Ishikawa (cell line): ENCODE results near the gene MOGAT3.

ENCODE experiments used
- CEBPB ChIP-seq: IDR thresholded peaks from 2 replicates; pipeline ENCODE4 v1.6.1; 2012
- CREB1 ChIP-seq: IDR thresholded peaks from 2 replicates; pipeline ENCODE4 v1.6.1; 2012; ENCODE audit warnings: low read depth
- EGR1 ChIP-seq: IDR thresholded peaks from 2 replicates; pipeline ENCODE4 v1.6.1; 2012
- EP300 ChIP-seq: IDR thresholded peaks from 2 replicates; pipeline ENCODE4 v1.6.1; 2012; ENCODE audit warnings: borderline replicate concordance
- FOXM1 ChIP-seq: IDR thresholded peaks from 2 replicates; pipeline ENCODE4 v1.6.1; 2012; ENCODE audit warnings: low read depth, borderline replicate concordance
- NFIC ChIP-seq: IDR thresholded peaks from 2 replicates; pipeline ENCODE4 v1.6.1; 2012
- RAD21 ChIP-seq: IDR thresholded peaks from 2 replicates; pipeline ENCODE4 v1.6.1; 2012; ENCODE audit warnings: low read depth
- REST ChIP-seq: IDR thresholded peaks from 2 replicates; pipeline ENCODE4 v1.6.1; 2012; ENCODE audit warnings: low read depth, mild to moderate bottlenecking
- TAF1 ChIP-seq: IDR thresholded peaks from 2 replicates; pipeline ENCODE4 v1.6.1; 2012; ENCODE audit warnings: low read depth, mild to moderate bottlenecking
- TCF12 ChIP-seq: IDR thresholded peaks from 2 replicates; pipeline ENCODE4 v1.6.1; 2012; ENCODE audit warnings: low read depth
- TEAD4 ChIP-seq: IDR thresholded peaks from 2 replicates; pipeline ENCODE4 v1.6.1; 2012
- YY1 ChIP-seq: IDR thresholded peaks from 2 replicates; pipeline ENCODE4 v1.6.1; 2012; ENCODE audit warnings: low read depth
- ZBTB7A ChIP-seq: IDR thresholded peaks from 2 replicates; pipeline ENCODE4 v1.6.1; 2012; ENCODE audit warnings: low read depth
- TF ChIP-seq, protein P1 (sequence below): IDR thresholded peaks from 2 replicates; pipeline ENCODE4 v1.6.1; 2012
- TF ChIP-seq, protein P2 (sequence below): IDR thresholded peaks from 2 replicates; pipeline ENCODE4 v1.6.1; 2012

The MOGAT3 gene

GRCh38 chr7:101232141-101232850 lies 31.5 kb upstream of the MOGAT3 start:
- TF ChIP-seq TCF12, result no peak
- no peak for TF ChIP-seq REST
- TF ChIP-seq RAD21, result no peak
- peak; percentile 85 for TF ChIP-seq EGR1
- TF ChIP-seq, protein P1, sequence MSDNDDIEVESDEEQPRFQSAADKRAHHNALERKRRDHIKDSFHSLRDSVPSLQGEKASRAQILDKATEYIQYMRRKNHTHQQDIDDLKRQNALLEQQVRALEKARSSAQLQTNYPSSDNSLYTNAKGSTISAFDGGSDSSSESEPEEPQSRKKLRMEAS, result peak; percentile 54
- TF ChIP-seq ZBTB7A, result peak; percentile 71
- no peak for TF ChIP-seq CEBPB
- TF ChIP-seq, protein P2, sequence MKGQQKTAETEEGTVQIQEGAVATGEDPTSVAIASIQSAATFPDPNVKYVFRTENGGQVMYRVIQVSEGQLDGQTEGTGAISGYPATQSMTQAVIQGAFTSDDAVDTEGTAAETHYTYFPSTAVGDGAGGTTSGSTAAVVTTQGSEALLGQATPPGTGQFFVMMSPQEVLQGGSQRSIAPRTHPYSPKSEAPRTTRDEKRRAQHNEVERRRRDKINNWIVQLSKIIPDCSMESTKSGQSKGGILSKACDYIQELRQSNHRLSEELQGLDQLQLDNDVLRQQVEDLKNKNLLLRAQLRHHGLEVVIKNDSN, result no peak
- TF ChIP-seq TAF1, result no peak
- no peak for TF ChIP-seq EP300
- no peak for TF ChIP-seq TEAD4
- no peak for TF ChIP-seq NFIC
- no peak for TF ChIP-seq YY1
- TF ChIP-seq FOXM1, result no peak

DNA sequence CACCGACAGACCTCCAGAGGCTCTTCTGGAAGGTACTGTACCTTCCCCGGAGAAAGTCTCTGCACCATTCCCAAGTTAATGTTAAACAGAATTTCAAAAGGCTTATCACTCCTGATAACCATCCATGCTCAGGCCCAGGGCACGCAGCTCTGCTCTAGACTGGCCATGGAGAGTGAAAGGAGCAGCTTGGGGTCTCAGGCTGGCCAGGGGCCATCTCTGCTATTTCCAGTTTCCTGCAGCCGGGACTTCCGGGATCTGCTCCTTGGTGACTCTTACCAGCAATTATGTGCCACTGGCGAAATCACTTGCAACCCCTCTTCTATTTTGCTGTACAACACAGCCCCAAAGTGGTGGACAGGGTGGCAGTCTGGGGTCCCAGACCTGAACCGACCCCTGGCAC lies 30.8 kb upstream of the MOGAT3 start:
- no peak for TF ChIP-seq EP300
- TF ChIP-seq TEAD4, result no peak
- TF ChIP-seq RAD21, result no peak

GRCh38 chr7:101226721-101227120 lies 25.9 kb upstream of the MOGAT3 start:
- no peak for TF ChIP-seq TAF1
- TF ChIP-seq CEBPB, result no peak
- TF ChIP-seq FOXM1, result no peak

- no peak for TF ChIP-seq FOXM1
- TF ChIP-seq CREB1, result no peak
- TF ChIP-seq CEBPB, result no peak
- no peak for TF ChIP-seq NFIC
- TF ChIP-seq EP300, result no peak
- no peak for TF ChIP-seq REST
- TF ChIP-seq EGR1, result no peak
- TF ChIP-seq, protein P1, result no peak
Measured at GRCh38 chr7:101225650-101226049, 24.8 kb upstream of the MOGAT3 start.

- TF ChIP-seq CREB1 (no peak), NFIC (no peak), REST (no peak), ZBTB7A (no peak), CEBPB (no peak), TEAD4 (no peak), TAF1 (no peak), RAD21 (no peak), YY1 (no peak), FOXM1 (no peak), EP300 (no peak), TCF12 (no peak), EGR1 (no peak)
- TF ChIP-seq, protein P1, result no peak
- TF ChIP-seq, protein P2, result no peak
Measured at GRCh38 chr7:101223528-101223927, 22.7 kb upstream of the MOGAT3 start.
